Measurements from ENCODE around the gene HMGCS1.
"Not testable (repeated sequence)": the region's sequence is repeated elsewhere in the genome, so short reads cannot be mapped to it uniquely, and the experiment has no call there.

Gene HMGCS1

GRCh38 chr5:43313035-43313853 is at the start of gene HMGCS1:
Gene HMGCS1 (minus strand): TSS chr5:43313412. CDS start chr5:43298965, 14,447 bp downstream.
- peak; percentile 99 for DNase-seq (ENCODE audit: low spot score)

- DNase-seq (ENCODE audit: low spot score), result no peak
These were observed 45.5 kb upstream of the HMGCS1 start for GRCh38 chr5:43358726-43359125.

- no peak for DNase-seq (ENCODE audit: low spot score)
These were observed 45.1 kb upstream of the HMGCS1 start for GRCh38 chr5:43358301-43358700.

GRCh38 chr5:43357878-43358281 is 44.7 kb upstream of the HMGCS1 start:
- DNase-seq (ENCODE audit: low spot score), result no peak

GRCh38 chr5:43357067-43357466 is 43.9 kb upstream of the HMGCS1 start:
- no peak for DNase-seq (ENCODE audit: low spot score)

- no peak for DNase-seq (ENCODE audit: low spot score)
These were observed 41.6 kb upstream of the HMGCS1 start for GRCh38 chr5:43354774-43355173.

- no peak for DNase-seq (ENCODE audit: low spot score)
These were observed 40.5 kb upstream of the HMGCS1 start for GRCh38 chr5:43353668-43354067.

GRCh38 chr5:43352915-43353314 is 39.7 kb upstream of the HMGCS1 start:
- DNase-seq (ENCODE audit: low spot score), result no peak

- DNase-seq (ENCODE audit: low spot score), result no peak
These were observed 38.9 kb upstream of the HMGCS1 start for GRCh38 chr5:43352131-43352530.

GRCh38 chr5:43348861-43349363 is 35.7 kb upstream of the HMGCS1 start:
- no peak for DNase-seq (ENCODE audit: low spot score)

GRCh38 chr5:43348207-43348606 is 35.0 kb upstream of the HMGCS1 start:
- DNase-seq (ENCODE audit: low spot score), result no peak

GRCh38 chr5:43338862-43339261 is 25.6 kb upstream of the HMGCS1 start:
- no peak for DNase-seq (ENCODE audit: low spot score)

GRCh38 chr5:43336159-43336558 is 22.9 kb upstream of the HMGCS1 start:
- DNase-seq (ENCODE audit: low spot score), result no peak

GRCh38 chr5:43335681-43336080 is 22.5 kb upstream of the HMGCS1 start:
- no peak for DNase-seq (ENCODE audit: low spot score)

- no peak for DNase-seq (ENCODE audit: low spot score)
These were observed 19.2 kb upstream of the HMGCS1 start for GRCh38 chr5:43332401-43332800.

- DNase-seq (ENCODE audit: low spot score), result not testable (repeated sequence)
These were observed 12.4 kb upstream of the HMGCS1 start for GRCh38 chr5:43325624-43326023.

- not testable (repeated sequence) for DNase-seq (ENCODE audit: low spot score)
These were observed 10.3 kb upstream of the HMGCS1 start for GRCh38 chr5:43323488-43323887.

- DNase-seq (ENCODE audit: low spot score), result no peak
These were observed 7.6 kb upstream of the HMGCS1 start for GRCh38 chr5:43320846-43321245.

GRCh38 chr5:43316421-43316820 is 3.2 kb upstream of the HMGCS1 start:
- no peak for DNase-seq (ENCODE audit: low spot score)

- DNase-seq (ENCODE audit: low spot score), result no peak
These were observed 2.5 kb upstream of the HMGCS1 start for GRCh38 chr5:43315682-43316081.

- DNase-seq (ENCODE audit: low spot score), result peak; percentile 55
These were observed 2.1 kb upstream of the HMGCS1 start for GRCh38 chr5:43315263-43315662.

- no peak for DNase-seq (ENCODE audit: low spot score)
These were observed 1.5 kb upstream of the HMGCS1 start for GRCh38 chr5:43314724-43315123.

- DNase-seq (ENCODE audit: low spot score), result no peak
These were observed 744 bp upstream of the HMGCS1 start for GRCh38 chr5:43313854-43314457.

GRCh38 chr5:43312699-43313034 is 545 bp downstream of the HMGCS1 start:
- DNase-seq (ENCODE audit: low spot score), result no peak
